DMS 273 treated with DMSO at 0.1 percent for 48 hours (cell line): ENCODE data around the gene ULBP2.
"Not testable (repeated sequence)": the region's sequence is repeated elsewhere in the genome, so short reads cannot be mapped to it uniquely, and the experiment has no call there.

ENCODE experiments used
- DNase-seq: peaks from one replicate; lab custom pipeline; 2025; lab: John Stamatoyannopoulos, UW

ULBP2 gene

GRCh38 chr6:149909701-149910470, 31.9 kb upstream of the ULBP2 start:
- DNase-seq, result no peak

- no peak for DNase-seq
These were observed 31.1 kb upstream of the ULBP2 start for GRCh38 chr6:149910721-149911151.

- DNase-seq, result not testable (repeated sequence)
These were observed 29.1 kb upstream of the ULBP2 start for GRCh38 chr6:149912680-149913079.

GRCh38 chr6:149913085-149913484, 28.7 kb upstream of the ULBP2 start:
- no peak for DNase-seq

GRCh38 chr6:149913540-149914240, 28.1 kb upstream of the ULBP2 start:
- DNase-seq, result no peak

GRCh38 chr6:149915970-149916865, 25.6 kb upstream of the ULBP2 start:
- DNase-seq, result no peak

GRCh38 chr6:149917679-149918078, 24.1 kb upstream of the ULBP2 start:
- DNase-seq, result no peak

GRCh38 chr6:149918151-149918905, 23.5 kb upstream of the ULBP2 start:
- DNase-seq, result no peak

- not testable (repeated sequence) for DNase-seq
These were observed 22.5 kb upstream of the ULBP2 start for GRCh38 chr6:149919126-149919833.

- no peak for DNase-seq
These were observed 22.0 kb upstream of the ULBP2 start for GRCh38 chr6:149919834-149920225.

- no peak for DNase-seq
These were observed 20.5 kb upstream of the ULBP2 start for GRCh38 chr6:149921361-149921760.

GRCh38 chr6:149922091-149922490, 19.7 kb upstream of the ULBP2 start:
- DNase-seq, result not testable (repeated sequence)

- peak; percentile 80 for DNase-seq
These were observed 19.0 kb upstream of the ULBP2 start, which contains the start of gene RAET1G for GRCh38 chr6:149922642-149923326. Gene RAET1G, minus strand, starts transcription at chr6:149923121. Its CDS starts 111 bp downstream, at chr6:149923010.

GRCh38 chr6:149923327-149923986, 18.4 kb upstream of the ULBP2 start:
- no peak for DNase-seq

GRCh38 chr6:149924206-149924932, 17.4 kb upstream of the ULBP2 start:
- no peak for DNase-seq

GRCh38 chr6:149924933-149925252, 16.9 kb upstream of the ULBP2 start:
- no peak for DNase-seq

- DNase-seq, result no peak
These were observed 16.4 kb upstream of the ULBP2 start for GRCh38 chr6:149925253-149925973.

GRCh38 chr6:149925974-149926777, 15.6 kb upstream of the ULBP2 start:
- peak; percentile 47 for DNase-seq
